ENCODE data around the gene BBS12. TPM values are rescaled to one million over a fixed set of nuclear protein-coding genes. Genes with fewer than 3 reads are reported as not detected.
A peak's percentile ranks its signal among the peaks of the same experiment; 100 is the strongest.

The BBS12 gene
- total and polyA plus RNA-seq, 9 of the 15 experiments (the other 6 are each of a cell fraction or from before 2014, with no cell fraction given): 2.7 to 6.5 (median 3.3) TPM

DNA sequence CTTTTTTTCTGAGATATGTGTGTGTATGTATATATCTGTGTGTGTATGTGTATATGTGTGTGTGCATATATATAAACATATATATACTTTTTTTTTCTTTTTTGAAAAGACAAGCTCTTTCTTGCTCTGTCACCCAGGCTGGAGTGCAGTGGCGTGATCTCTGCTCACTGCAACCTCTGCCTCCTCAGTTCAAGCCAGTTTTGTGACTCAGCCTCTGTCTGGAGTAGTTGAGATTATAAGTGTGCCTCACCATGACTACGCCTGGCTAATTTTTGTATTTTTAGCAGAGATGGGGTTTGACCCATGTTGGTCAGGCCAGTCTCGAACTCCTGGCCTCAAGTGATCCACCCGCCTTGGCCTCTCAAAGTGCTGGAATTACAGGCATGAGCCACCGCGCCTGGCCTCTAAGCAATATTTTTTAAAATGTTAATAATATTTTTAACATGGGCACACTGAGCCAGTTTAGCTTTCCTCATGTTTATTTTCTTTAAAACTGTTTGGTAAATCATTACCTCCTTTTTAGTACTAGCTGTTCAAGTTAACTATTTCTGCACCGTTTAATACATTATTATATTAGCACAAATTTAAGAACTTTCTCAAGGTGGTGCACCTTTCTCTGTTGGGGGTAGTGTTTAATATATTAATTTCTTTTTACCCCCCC, 33.3 kb downstream of the BBS12 start (continued):
- TF ChIP-seq ZNF707 (CRISPR knock-in tag; conservative IDR thresholded peaks at IDR 0.05) (no peak), NR2C2 (CRISPR knock-in tag; IDR thresholded peaks at IDR 0.05) (no peak), NR2C2 (tag; IDR thresholded peaks at IDR 0.05) (0 out of 2 replicates have a peak, but pooled peaks have one; percentile 5), ZKSCAN8 (CRISPR knock-in tag; IDR thresholded peaks at IDR 0.05) (no peak), ETS2 (tag; IDR thresholded peaks at IDR 0.05; ENCODE audit: borderline replicate concordance, poor library complexity, severe bottlenecking) (no peak), ZNF668 (CRISPR knock-in tag; IDR thresholded peaks at IDR 0.05) (no peak), ZNF696 (CRISPR knock-in tag; conservative IDR thresholded peaks at IDR 0.05) (no peak), MEIS2 (IDR thresholded peaks at IDR 0.05; ENCODE audit: partially characterized antibody) (no peak), RFX5 (IDR thresholded peaks at IDR 0.05; ENCODE audit: low read depth, low read length) (no peak), MAFG (tag; conservative IDR thresholded peaks at IDR 0.05) (peak; percentile 31), PRMT5 (CRISPR knock-in tag; IDR thresholded peaks at IDR 0.05) (no peak), ZNF717 (CRISPR knock-in tag; IDR thresholded peaks at IDR 0.05) (no peak), TEAD4 (IDR thresholded peaks at IDR 0.05; ENCODE audit: low read length) (peak; percentile 70), TEAD4 (CRISPR knock-in tag; IDR thresholded peaks at IDR 0.05; ENCODE audit: borderline replicate concordance) (no peak), HCFC1 (IDR thresholded peaks at IDR 0.05; ENCODE audit: low read depth, low read length) (0 out of 2 replicates have a peak, but pooled peaks have one; percentile 10), ZNF449 (CRISPR knock-in tag; IDR thresholded peaks at IDR 0.05) (no peak), ZKSCAN3 (CRISPR knock-in tag; IDR thresholded peaks at IDR 0.05) (no peak), ID3 (CRISPR knock-in tag; IDR thresholded peaks at IDR 0.05) (no peak), ID3 (tag; IDR thresholded peaks at IDR 0.05) (no peak), HMG20B (CRISPR knock-in tag; IDR thresholded peaks at IDR 0.05) (no peak), MNT (conservative IDR thresholded peaks at IDR 0.05) (no peak), C11orf30 (IDR thresholded peaks at IDR 0.05; ENCODE audit: low read depth) (peak; percentile 42; the same call in 1 of the 2 replicates), HDAC8 (tag; IDR thresholded peaks at IDR 0.05) (no peak), ZSCAN32 (CRISPR knock-in tag; IDR thresholded peaks at IDR 0.05) (no peak), DPF2 (IDR thresholded peaks at IDR 0.05) (peak; percentile 86), SMARCE1 (IDR thresholded peaks at IDR 0.05) (peak; percentile 80; the same call in 1 of the 2 replicates)
- TF ChIP-seq, protein P1, sequence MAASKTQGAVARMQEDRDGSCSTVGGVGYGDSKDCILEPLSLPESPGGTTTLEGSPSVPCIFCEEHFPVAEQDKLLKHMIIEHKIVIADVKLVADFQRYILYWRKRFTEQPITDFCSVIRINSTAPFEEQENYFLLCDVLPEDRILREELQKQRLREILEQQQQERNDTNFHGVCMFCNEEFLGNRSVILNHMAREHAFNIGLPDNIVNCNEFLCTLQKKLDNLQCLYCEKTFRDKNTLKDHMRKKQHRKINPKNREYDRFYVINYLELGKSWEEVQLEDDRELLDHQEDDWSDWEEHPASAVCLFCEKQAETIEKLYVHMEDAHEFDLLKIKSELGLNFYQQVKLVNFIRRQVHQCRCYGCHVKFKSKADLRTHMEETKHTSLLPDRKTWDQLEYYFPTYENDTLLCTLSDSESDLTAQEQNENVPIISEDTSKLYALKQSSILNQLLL (CRISPR knock-in tag; IDR thresholded peaks at IDR 0.05; ENCODE audit: borderline replicate concordance): no peak

Measured in K562 (cell line).